Karpas-422 (cell line): Measurements from ENCODE around the gene LRRC27. TPM values are rescaled to one million over a fixed set of nuclear protein-coding genes. Genes with fewer than 3 reads are reported as not detected.

ENCODE experiments used
- DNase-seq: peaks from one replicate; pipeline ENCODE4 v3.0.0-alpha.2; 2015
- H2AFZ ChIP-seq: fragments of 200-600 bp; sonication (generic); 2 replicates; pipeline ENCODE4 v1.6.1; 2014; ENCODE audit warnings: antibody characterized with exemption, low read length, mixed read lengths
- H3K27ac ChIP-seq: fragments of 200-600 bp; sonication (generic); 2 replicates; pipeline ENCODE4 v1.5.1; 2014; ENCODE audit warnings: mild to moderate bottlenecking, low read length, moderate library complexity
- H3K27me3 ChIP-seq: fragments of 200-600 bp; sonication (generic); 2 replicates; pipeline ENCODE4 v1.6.1; 2014; ENCODE audit warnings: low read length, mixed read lengths
- H3K36me3 ChIP-seq: fragments of 200-600 bp; sonication (generic); 2 replicates; pipeline ENCODE4 v1.6.1; 2014; ENCODE audit warnings: low read length, mixed read lengths; ENCODE audit not compliant: insufficient read depth
- H3K4me1 ChIP-seq: fragments of 200-600 bp; sonication (generic); 2 replicates; pipeline ENCODE4 v1.6.1; 2014; ENCODE audit warnings: mild to moderate bottlenecking, low read length, mixed read lengths
- H3K4me2 ChIP-seq: fragments of 200-600 bp; sonication (generic); 2 replicates; pipeline ENCODE4 v1.6.1; 2014; ENCODE audit warnings: low read length, low read depth, mild to moderate bottlenecking; ENCODE audit not compliant: poor library complexity, severe bottlenecking
- H3K4me3 ChIP-seq: fragments of 200-600 bp; sonication (generic); 2 replicates; pipeline ENCODE4 v1.5.1; 2014; ENCODE audit warnings: mild to moderate bottlenecking, antibody characterized with exemption, low read length, mixed read lengths
- H3K79me2 ChIP-seq: fragments of 200-600 bp; sonication (generic); 2 replicates; pipeline ENCODE4 v1.6.1; 2014; ENCODE audit warnings: mild to moderate bottlenecking, low read length, mixed read lengths
- H3K9ac ChIP-seq: fragments of 200-600 bp; sonication (generic); 2 replicates; pipeline ENCODE4 v1.6.0; 2014; ENCODE audit warnings: low read length
- H3K9me2 ChIP-seq: fragments of 200-600 bp; sonication (generic), shearing (Covaris generic); replicated peaks from 2 replicates; pipeline ENCODE4 v1.6.0; 2014; ENCODE audit warnings: mild to moderate bottlenecking, low read length, moderate library complexity; ENCODE audit not compliant: insufficient read depth
- H3K9me3 ChIP-seq: fragments of 300-700, 200-600 bp; sonication (generic); 2 replicates; pipeline ENCODE4 v1.6.1; 2014; ENCODE audit warnings: low read length, mixed read lengths
- H4K20me1 ChIP-seq: fragments of 200-600 bp; sonication (generic); 2 replicates; pipeline ENCODE4 v1.6.1; 2014; ENCODE audit warnings: mild to moderate bottlenecking, antibody characterized with exemption, low read length, low read depth; ENCODE audit not compliant: insufficient read depth
- total RNA-seq: library from RNA; depleted of rRNA; stranded (reverse); fragments of >200 nt; shearing (Covaris generic); gene quantifications from 2 replicates; pipeline ENCODE4 v1.2.3, GENCODE V29; 2014; ENCODE audit warnings: low replicate concordance

Gene LRRC27
- total RNA-seq, 1 experiment from 2014 or later, result 2.2 TPM

- H3K79me2 ChIP-seq, result no peaks in the 10 kb centered on the region
- H3K9me3 ChIP-seq, result no peaks in the 10 kb centered on the region
- DNase-seq, result no peak
- no peak overlapping the region for H3K9ac ChIP-seq
- H3K27me3 ChIP-seq, result no peaks in the 10 kb centered on the region
- no peak overlapping the region for H3K4me2 ChIP-seq
- H3K4me1 ChIP-seq, result no peaks in the 10 kb centered on the region
- H3K27ac ChIP-seq, result no peak overlapping the region
- no peak overlapping the region for H2AFZ ChIP-seq
- no peaks in the 10 kb centered on the region for H4K20me1 ChIP-seq
- H3K4me3 ChIP-seq, result no peak overlapping the region
- H3K36me3 ChIP-seq, result no peaks in the 10 kb centered on the region
- H3K9me2 ChIP-seq, result no peaks in the 10 kb centered on the region
These were observed 32.3 kb upstream of the LRRC27 start for GRCh38 chr10:132299371-132300336.

- Histone ChIP-seq H3K9me2 (no peaks in the 10 kb centered on the region), H3K9me3 (no peaks in the 10 kb centered on the region), H2AFZ (no peak overlapping the region), H3K4me2 (no peak overlapping the region), H4K20me1 (no peaks in the 10 kb centered on the region), H3K79me2 (no peaks in the 10 kb centered on the region), H3K4me1 (no peaks in the 10 kb centered on the region), H3K27ac (no peak overlapping the region), H3K4me3 (no peak overlapping the region), H3K9ac (no peak overlapping the region), H3K36me3 (no peaks in the 10 kb centered on the region), H3K27me3 (no peaks in the 10 kb centered on the region)
- DNase-seq, result no peak
These were observed 31.4 kb upstream of the LRRC27 start for GRCh38 chr10:132300582-132300981.

GRCh38 chr10:132301371-132302330, 30.3 kb upstream of the LRRC27 start:
- H4K20me1 ChIP-seq, result no peaks in the 10 kb centered on the region

GRCh38 chr10:132302421-132303310, 29.3 kb upstream of the LRRC27 start:
- no peaks in the 10 kb centered on the region for H3K79me2 ChIP-seq
- H3K9ac ChIP-seq, result no peak overlapping the region
- H3K27ac ChIP-seq, result no peak overlapping the region

More at GRCh38 chr10:132301371-132302330, 30.3 kb upstream of the LRRC27 start:
- Histone ChIP-seq H3K4me3 (no peak overlapping the region), H3K4me2 (no peak overlapping the region), H2AFZ (no peak overlapping the region), H3K27me3 (no peaks in the 10 kb centered on the region), H3K9me2 (no peaks in the 10 kb centered on the region), H3K9me3 (no peaks in the 10 kb centered on the region), H3K4me1 (no peaks in the 10 kb centered on the region), H3K36me3 (no peaks in the 10 kb centered on the region), H3K27ac (no peak overlapping the region), H3K79me2 (no peaks in the 10 kb centered on the region), H3K9ac (no peak overlapping the region)
- DNase-seq, result no peak

GRCh38 chr10:132303361-132304115, 28.5 kb upstream of the LRRC27 start:
- Histone ChIP-seq H3K9me3 (no peaks in the 10 kb centered on the region), H3K79me2 (no peaks in the 10 kb centered on the region), H3K9ac (no peak overlapping the region), H3K36me3 (no peaks in the 10 kb centered on the region), H4K20me1 (no peaks in the 10 kb centered on the region), H3K4me1 (no peaks in the 10 kb centered on the region), H3K27ac (no peak overlapping the region), H3K9me2 (no peaks in the 10 kb centered on the region), H3K4me3 (no peak overlapping the region), H2AFZ (no peak overlapping the region), H3K27me3 (no peaks in the 10 kb centered on the region), H3K4me2 (no peak overlapping the region)
- no peak for DNase-seq

More at GRCh38 chr10:132302421-132303310, 29.3 kb upstream of the LRRC27 start:
- H3K36me3 ChIP-seq, result no peaks in the 10 kb centered on the region
- H3K9me3 ChIP-seq, result no peaks in the 10 kb centered on the region
- no peak overlapping the region for H3K4me2 ChIP-seq
- H3K4me3 ChIP-seq, result no peak overlapping the region
- no peaks in the 10 kb centered on the region for H4K20me1 ChIP-seq
- H2AFZ ChIP-seq, result no peak overlapping the region
- no peaks in the 10 kb centered on the region for H3K9me2 ChIP-seq
- DNase-seq, result no peak
- H3K27me3 ChIP-seq, result no peaks in the 10 kb centered on the region
- H3K4me1 ChIP-seq, result no peaks in the 10 kb centered on the region

GRCh38 chr10:132304756-132305509, 27.1 kb upstream of the LRRC27 start:
- H2AFZ ChIP-seq, result no peak overlapping the region
- H3K79me2 ChIP-seq, result no peaks in the 10 kb centered on the region
- no peaks in the 10 kb centered on the region for H4K20me1 ChIP-seq
- DNase-seq, result no peak
- H3K9ac ChIP-seq, result no peak overlapping the region
- no peak overlapping the region for H3K4me3 ChIP-seq
- no peaks in the 10 kb centered on the region for H3K9me2 ChIP-seq
- no peaks in the 10 kb centered on the region for H3K9me3 ChIP-seq
- H3K36me3 ChIP-seq, result no peaks in the 10 kb centered on the region
- H3K4me1 ChIP-seq, result no peaks in the 10 kb centered on the region
- no peak overlapping the region for H3K27ac ChIP-seq
- no peak overlapping the region for H3K4me2 ChIP-seq
- H3K27me3 ChIP-seq, result no peaks in the 10 kb centered on the region
